HFFc6 (cell line): ENCODE data around the gene HSD17B14. TPM values are rescaled to one million over a fixed set of nuclear protein-coding genes. Genes with fewer than 3 reads are reported as not detected.
"Not testable (repeated sequence)": the region's sequence is repeated elsewhere in the genome, so short reads cannot be mapped to it uniquely, and the experiment has no call there.

Source experiments
- DNase-seq: peaks from one replicate; pipeline ENCODE4 v3.0.0-alpha.2; 2018
- H3K27ac Mint-ChIP-seq: 2 replicates; pipeline ENCODE4 v1.8.0; 2020; ENCODE audit warnings: mild to moderate bottlenecking, mixed read lengths
- H3K27me3 Mint-ChIP-seq: 2 replicates; pipeline ENCODE4 v1.8.0; 2021; ENCODE audit warnings: mild to moderate bottlenecking, moderate library complexity, mixed read lengths; ENCODE audit not compliant: insufficient read depth
- H3K36me3 Mint-ChIP-seq: 2 replicates; pipeline ENCODE4 v1.8.0; 2021; ENCODE audit warnings: low read depth, mixed read lengths
- H3K4me1 Mint-ChIP-seq: 2 replicates; pipeline ENCODE4 v1.8.0; 2020; ENCODE audit warnings: low read depth, mixed read lengths
- H3K4me3 Mint-ChIP-seq: 2 replicates; pipeline ENCODE4 v1.8.0; 2020; ENCODE audit warnings: mild to moderate bottlenecking, moderate library complexity, mixed read lengths
- H3K9me3 Mint-ChIP-seq: 2 replicates; pipeline ENCODE4 v1.8.0; 2020; ENCODE audit warnings: mild to moderate bottlenecking, mixed read lengths
- total RNA-seq, 6 experiments: library from RNA; stranded (reverse); fragmentation: NEBNext Ultra II Directional; extraction: Animal tissue kit (Norgen Biotek cat#: 25700); gene quantifications; 2 replicates in 1 of 6; 3 replicates in 5 of 6; pipeline ENCODE4 v1.2.3, GENCODE V29; 2021
- TF ChIP-seq, protein P1 (sequence below): fragments of 200-600 bp; sonication (generic); IDR thresholded peaks from 2 replicates; pipeline ENCODE4 v1.5.0; 2021; ENCODE audit warnings: antibody characterized with exemption, mild to moderate bottlenecking

HSD17B14 gene
- total RNA-seq, 6 experiments from 2014 or later = 2.9 to 10.0 (median 8.9) TPM

DNA sequence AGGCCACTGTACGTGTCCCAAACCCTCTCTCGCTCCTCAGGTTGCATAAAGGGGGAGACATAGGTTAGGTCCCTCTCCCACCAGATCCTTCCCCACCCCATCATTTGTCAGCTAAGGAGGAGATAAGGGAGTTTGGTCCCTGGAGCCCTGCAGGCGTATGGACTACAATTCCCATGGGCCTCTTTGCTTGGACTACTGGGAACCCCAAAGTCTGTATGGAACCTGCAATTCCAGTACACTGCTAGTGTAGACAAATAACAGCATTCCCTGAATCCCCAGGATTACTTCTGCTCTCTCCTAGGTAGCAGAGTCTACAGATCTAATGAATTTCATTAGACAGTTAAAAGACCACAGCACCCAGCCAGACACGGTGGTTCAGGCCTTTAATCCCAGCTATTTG is 16.0 kb upstream of the HSD17B14 start:
- Mint-ChIP-seq H3K4me1 (peaks cover 6% of the 10 kb centered on the region; the same call in 1 of the 2 replicates), H3K27me3 (no peaks in the 10 kb centered on the region; the same call in 1 of the 2 replicates), H3K27ac (no peak overlapping the region)

DNA sequence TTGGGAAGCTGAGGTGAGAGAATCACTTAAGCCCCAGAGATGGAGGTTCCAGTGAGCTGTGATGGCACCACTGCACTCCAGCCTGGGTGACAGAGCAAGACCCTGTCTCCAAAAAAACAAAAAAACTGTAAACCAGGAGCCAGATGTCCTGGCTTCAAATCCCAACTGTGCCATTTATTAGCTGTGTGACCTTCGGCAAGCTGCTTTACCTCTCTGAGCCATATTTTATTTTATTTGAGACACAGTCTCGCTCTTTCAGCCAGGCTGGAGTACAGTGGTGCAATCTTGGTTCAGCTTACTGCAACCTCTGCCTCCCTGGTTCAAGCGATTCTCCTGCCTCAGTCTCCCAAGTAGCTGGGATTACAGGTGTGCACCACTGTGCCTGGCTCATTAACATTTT is 10.4 kb upstream of the HSD17B14 start:
- not testable (repeated sequence) for H3K4me1 Mint-ChIP-seq, H3K9me3 Mint-ChIP-seq, DNase-seq, H3K36me3 Mint-ChIP-seq, H3K27ac Mint-ChIP-seq, H3K27me3 Mint-ChIP-seq, H3K4me3 Mint-ChIP-seq

More for the DNA sequence above, 16.0 kb upstream of the HSD17B14 start:
- no peak for DNase-seq
- H3K36me3 Mint-ChIP-seq = no peaks in the 10 kb centered on the region
- no peak overlapping the region for H3K4me3 Mint-ChIP-seq
- TF ChIP-seq, protein P1, sequence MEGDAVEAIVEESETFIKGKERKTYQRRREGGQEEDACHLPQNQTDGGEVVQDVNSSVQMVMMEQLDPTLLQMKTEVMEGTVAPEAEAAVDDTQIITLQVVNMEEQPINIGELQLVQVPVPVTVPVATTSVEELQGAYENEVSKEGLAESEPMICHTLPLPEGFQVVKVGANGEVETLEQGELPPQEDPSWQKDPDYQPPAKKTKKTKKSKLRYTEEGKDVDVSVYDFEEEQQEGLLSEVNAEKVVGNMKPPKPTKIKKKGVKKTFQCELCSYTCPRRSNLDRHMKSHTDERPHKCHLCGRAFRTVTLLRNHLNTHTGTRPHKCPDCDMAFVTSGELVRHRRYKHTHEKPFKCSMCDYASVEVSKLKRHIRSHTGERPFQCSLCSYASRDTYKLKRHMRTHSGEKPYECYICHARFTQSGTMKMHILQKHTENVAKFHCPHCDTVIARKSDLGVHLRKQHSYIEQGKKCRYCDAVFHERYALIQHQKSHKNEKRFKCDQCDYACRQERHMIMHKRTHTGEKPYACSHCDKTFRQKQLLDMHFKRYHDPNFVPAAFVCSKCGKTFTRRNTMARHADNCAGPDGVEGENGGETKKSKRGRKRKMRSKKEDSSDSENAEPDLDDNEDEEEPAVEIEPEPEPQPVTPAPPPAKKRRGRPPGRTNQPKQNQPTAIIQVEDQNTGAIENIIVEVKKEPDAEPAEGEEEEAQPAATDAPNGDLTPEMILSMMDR = no peak
- no peaks in the 10 kb centered on the region for H3K9me3 Mint-ChIP-seq

DNA sequence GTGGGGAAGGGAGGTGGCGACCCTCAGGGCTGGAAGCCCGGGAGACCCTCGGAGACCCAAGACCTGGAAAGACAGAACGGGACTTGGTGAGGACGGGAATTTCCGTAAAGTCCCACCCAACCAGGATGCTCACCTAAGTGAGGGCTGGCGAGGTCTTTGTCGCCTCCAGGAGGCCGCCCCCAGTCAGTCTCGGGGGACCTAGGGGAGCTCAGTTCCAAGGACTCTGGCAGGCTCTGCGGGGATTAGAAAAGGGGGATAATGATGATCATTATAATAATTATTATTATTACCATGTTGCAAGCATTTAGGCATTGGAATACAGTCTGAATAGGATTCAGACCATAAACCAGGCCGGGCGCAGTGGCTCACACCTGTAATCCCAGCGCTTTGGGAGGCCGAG is 9.1 kb upstream of the HSD17B14 start:
- Mint-ChIP-seq H3K4me1 (no peaks in the 10 kb centered on the region), H3K27ac (no peak overlapping the region), H3K36me3 (peaks cover 4% of the 10 kb centered on the region; the same call in 1 of the 2 replicates), H3K27me3 (peaks cover 2% of the 10 kb centered on the region; the same call in 1 of the 2 replicates), H3K9me3 (no peaks in the 10 kb centered on the region), H3K4me3 (no peak overlapping the region)
- no peak for DNase-seq
- TF ChIP-seq, protein P1 = no peak

DNA sequence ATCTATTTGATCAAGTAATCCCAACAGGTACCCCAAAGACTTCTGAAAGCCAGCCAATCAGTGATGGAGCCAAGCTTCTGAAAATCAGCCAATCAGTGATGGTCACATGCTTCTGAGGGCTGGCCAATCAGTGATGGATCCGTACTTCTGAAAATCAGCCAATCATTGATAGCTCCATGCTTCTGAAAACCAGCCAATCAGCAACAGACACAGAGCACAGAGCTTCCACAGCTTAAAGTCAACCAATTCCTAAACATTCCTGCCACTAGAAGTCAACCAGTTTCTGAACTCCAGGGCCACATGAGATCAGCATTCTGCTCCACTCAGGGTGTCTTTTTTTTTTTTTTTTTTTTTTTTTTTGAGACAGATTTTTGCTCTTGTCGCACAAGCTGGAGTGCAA is 8.2 kb upstream of the HSD17B14 start:
- Mint-ChIP-seq H3K4me1 (no peaks in the 10 kb centered on the region), H3K4me3 (no peak overlapping the region), H3K27me3 (peaks cover 2% of the 10 kb centered on the region; the same call in 1 of the 2 replicates), H3K9me3 (no peaks in the 10 kb centered on the region), H3K36me3 (peaks cover 4% of the 10 kb centered on the region; the same call in 1 of the 2 replicates), H3K27ac (no peak overlapping the region)
- TF ChIP-seq, protein P1 = peak; percentile 67
- DNase-seq = peak; percentile 73

DNA sequence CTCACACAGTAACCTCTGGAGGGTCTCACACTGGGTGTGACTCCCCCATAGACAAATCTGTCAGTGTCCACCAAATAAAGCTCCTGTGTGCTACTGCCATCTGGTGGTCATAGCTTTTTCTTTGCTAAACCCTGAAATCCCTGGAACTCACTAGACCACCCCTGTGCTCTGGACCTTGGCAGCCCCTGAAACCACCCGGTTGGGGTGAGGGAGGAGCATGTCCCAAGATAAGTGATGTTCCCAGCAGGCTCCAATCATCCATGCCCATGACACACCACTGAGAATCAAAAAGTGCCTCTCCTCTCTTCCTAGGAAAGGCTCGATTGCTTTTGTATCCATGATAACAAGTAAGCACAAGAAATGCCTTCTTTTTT is 6.5 kb upstream of the HSD17B14 start:
- H3K9me3 Mint-ChIP-seq = no peaks in the 10 kb centered on the region
- no peaks in the 10 kb centered on the region for H3K4me1 Mint-ChIP-seq
- DNase-seq = peak; percentile 47
- TF ChIP-seq, protein P1 = peak; percentile 93
- peaks cover 4% of the 10 kb centered on the region; the same call in 1 of the 2 replicates for H3K36me3 Mint-ChIP-seq
- no peak overlapping the region for H3K4me3 Mint-ChIP-seq
- peak overlapping the region; percentile 8; the same call in 1 of the 2 replicates for H3K27ac Mint-ChIP-seq
- peaks cover 2% of the 10 kb centered on the region; the same call in 1 of the 2 replicates for H3K27me3 Mint-ChIP-seq

DNA sequence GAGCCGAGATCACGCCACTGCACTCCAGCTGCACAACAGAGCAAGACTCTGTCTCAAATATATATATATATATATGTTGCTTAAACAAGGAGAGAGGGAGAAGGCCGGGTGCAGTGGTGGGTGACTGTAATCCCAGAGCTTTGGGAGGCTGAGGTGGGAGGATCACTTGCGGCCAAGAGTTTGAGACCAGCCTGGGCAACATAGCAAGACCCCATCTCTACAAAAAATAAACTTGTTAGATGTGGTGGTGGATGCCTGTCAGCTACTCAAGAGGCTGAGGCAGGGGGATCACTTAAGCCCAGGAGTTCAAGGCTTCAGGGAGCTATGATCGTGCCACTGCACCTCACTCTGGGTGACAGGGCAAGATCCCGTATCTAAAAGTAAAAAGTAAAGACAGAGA is 5.3 kb upstream of the HSD17B14 start:
- Mint-ChIP-seq H3K27ac (no peak overlapping the region), H3K36me3 (peaks cover 4% of the 10 kb centered on the region; the same call in 1 of the 2 replicates), H3K27me3 (peaks cover 5% of the 10 kb centered on the region; the same call in 1 of the 2 replicates), H3K4me1 (peaks cover 6% of the 10 kb centered on the region), H3K9me3 (no peaks in the 10 kb centered on the region), H3K4me3 (no peak overlapping the region)
- TF ChIP-seq, protein P1 = no peak
- DNase-seq = no peak
